ENCODE measurements around the gene MYNN.
A peak's percentile ranks its signal among the peaks of the same experiment; 100 is the strongest.

Gene MYNN

GRCh38 chr3:169772897-169773816 lies at the start of gene MYNN (continued):
- TF ChIP-seq ATF2 (tag by site-specific recombination; IDR thresholded peaks at IDR 0.05; ENCODE audit: low read depth) (peak; percentile 84), TCF7L2 (IDR thresholded peaks at IDR 0.05; ENCODE audit: borderline replicate concordance, low read depth, low read length) (no peak), ZNF394 (tag by site-specific recombination; IDR thresholded peaks at IDR 0.05; ENCODE audit: borderline replicate concordance) (peak; percentile 24; the same call in 1 of the 2 replicates), ZSCAN18 (tag by site-specific recombination; IDR thresholded peaks at IDR 0.05) (no peak), KLF7 (tag by site-specific recombination; IDR thresholded peaks at IDR 0.05; ENCODE audit: borderline replicate concordance) (no peak), ZNF426 (tag by site-specific recombination; IDR thresholded peaks at IDR 0.05) (no peak), ZNF624 (tag by site-specific recombination; IDR thresholded peaks at IDR 0.05) (no peak), ZNF350 (tag by site-specific recombination; IDR thresholded peaks at IDR 0.05) (no peak), ZNF48 (tag by site-specific recombination; IDR thresholded peaks at IDR 0.05) (no peak), PATZ1 (tag by site-specific recombination; IDR thresholded peaks at IDR 0.05) (peak; percentile 96), ZBTB1 (tag by site-specific recombination; IDR thresholded peaks at IDR 0.05) (no peak; the same call in 1 of the 2 replicates), ZNF768 (tag by site-specific recombination; IDR thresholded peaks at IDR 0.05) (no peak; the same call in 1 of the 2 replicates), ZNF707 (tag by site-specific recombination; IDR thresholded peaks at IDR 0.05) (no peak), INSM2 (tag by site-specific recombination; IDR thresholded peaks at IDR 0.05) (peak; percentile 59), ZFP37 (tag by site-specific recombination; IDR thresholded peaks at IDR 0.05) (peak; percentile 85), ZNF157 (tag by site-specific recombination; IDR thresholded peaks at IDR 0.05) (no peak), ZNF239 (tag by site-specific recombination; IDR thresholded peaks at IDR 0.05) (no peak), HOXC10 (CRISPR knock-in tag; IDR thresholded peaks at IDR 0.05) (no peak), ZNF585B (tag by site-specific recombination; IDR thresholded peaks at IDR 0.05) (no peak), ZNF830 (tag by site-specific recombination; IDR thresholded peaks at IDR 0.05; ENCODE audit: low read depth) (no peak), KLF1 (tag by site-specific recombination; IDR thresholded peaks at IDR 0.05) (no peak), ZNF398 (tag by site-specific recombination; IDR thresholded peaks at IDR 0.05) (no peak), ZNF623 (tag by site-specific recombination; IDR thresholded peaks at IDR 0.05) (no peak), SETDB1 (IDR thresholded peaks at IDR 0.05; ENCODE audit: insufficient read length, low read length) (no peak), BCL6B (tag by site-specific recombination; IDR thresholded peaks at IDR 0.05) (no peak), MZF1 (tag by site-specific recombination; IDR thresholded peaks at IDR 0.05; ENCODE audit: borderline replicate concordance) (peak; percentile 11; the same call in 1 of the 2 replicates), YY1 (tag by site-specific recombination; IDR thresholded peaks at IDR 0.05) (peak; percentile 82)
